Myometrial cell (primary cell): ENCODE measurements around the gene YBX1. TPM values are rescaled to one million over a fixed set of nuclear protein-coding genes. Genes with fewer than 3 reads are reported as not detected.

Source experiments
- total RNA-seq: library from RNA; depleted of rRNA; stranded (reverse); fragments of >200 nt; gene quantifications from 2 replicates; pipeline ENCODE4 v1.2.3, GENCODE V29; 2015

The YBX1 gene
- 864 and 952 TPM in 2 replicates for total RNA-seq

DNA sequence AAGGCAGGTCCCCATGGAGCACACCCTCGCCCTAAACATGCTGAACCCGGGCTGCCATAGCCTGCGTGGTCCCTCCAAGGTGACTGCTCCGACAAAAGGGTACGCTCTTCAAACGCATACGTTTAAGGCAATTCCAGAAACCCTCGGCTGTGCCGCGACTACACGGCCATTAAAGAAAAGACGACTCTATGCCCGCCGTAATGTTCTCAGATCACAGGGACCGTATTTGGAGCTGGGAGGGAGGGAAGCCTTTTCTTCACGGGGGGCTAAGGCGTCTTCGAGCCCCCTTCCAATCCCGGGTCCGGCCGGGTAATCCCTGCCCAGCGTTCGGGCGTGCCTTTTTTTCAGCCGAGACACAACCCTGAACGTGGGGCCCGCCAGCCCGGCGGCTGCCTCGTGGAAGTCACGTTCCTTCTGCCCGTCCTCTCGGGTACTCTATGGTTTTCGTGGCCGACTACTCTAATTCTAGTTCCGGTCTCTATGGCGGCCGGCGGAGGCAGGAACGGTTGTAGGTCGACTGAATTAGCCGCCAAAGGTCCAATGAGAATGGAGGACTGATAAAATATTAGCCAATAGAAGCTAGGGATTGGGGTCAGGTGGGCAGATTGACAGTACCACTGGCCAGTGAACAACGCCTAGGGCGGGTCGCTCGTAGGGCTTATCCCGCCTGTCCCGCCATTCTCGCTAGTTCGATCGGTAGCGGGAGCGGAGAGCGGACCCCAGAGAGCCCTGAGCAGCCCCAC is at the start of gene YBX1:
Gene YBX1 (plus strand): TSS at position 678 of the 743 bp plus-strand sequence. CDS start 148 bp downstream, outside the sequence.

DNA sequence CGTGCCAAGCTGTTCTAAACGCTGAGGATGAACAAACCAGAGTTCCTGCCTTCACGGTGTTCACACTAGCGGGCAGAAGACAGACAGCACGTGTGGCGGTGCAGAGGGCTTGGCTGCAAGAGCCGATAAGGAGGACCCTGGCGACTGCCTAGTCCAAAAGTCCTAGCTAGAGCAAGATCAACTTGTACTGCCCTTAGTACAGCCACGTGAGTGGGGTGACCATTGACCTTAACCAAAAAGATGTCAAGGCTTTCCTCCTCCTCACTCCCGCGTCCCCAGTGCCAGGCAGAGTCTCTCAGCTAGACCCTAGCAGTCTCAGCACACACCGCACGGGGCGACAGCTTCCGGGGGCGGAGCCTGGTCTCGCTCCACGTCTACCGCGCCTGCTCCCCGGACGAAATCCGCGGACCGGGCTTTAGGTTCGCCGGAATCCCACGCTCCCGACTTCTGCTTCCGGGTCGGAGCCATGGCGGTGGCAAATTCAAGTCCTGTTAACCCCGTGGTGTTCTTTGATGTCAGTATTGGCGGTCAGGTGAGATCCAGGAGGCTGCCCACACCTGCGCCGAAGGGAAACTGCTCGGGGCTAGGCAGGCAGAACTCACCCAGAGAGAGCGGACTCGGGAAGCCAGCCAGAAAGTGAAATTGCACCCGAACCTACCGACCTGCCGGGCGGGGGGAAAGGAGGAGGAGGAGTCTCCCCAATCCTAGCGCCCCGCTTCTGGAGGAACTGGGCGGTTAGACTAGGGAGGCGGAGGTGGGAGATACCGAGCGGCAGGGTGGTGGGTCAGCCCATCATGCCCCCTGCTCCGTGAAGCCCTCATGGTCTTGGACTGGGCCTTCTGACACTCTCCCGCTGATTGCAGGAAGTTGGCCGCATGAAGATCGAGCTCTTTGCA is 24.0 kb upstream of the YBX1 start, which contains the start of gene PPIH:
Gene PPIH (plus strand): TSS at position 443 of the 896 bp plus-strand sequence. CDS start 24 bp downstream, at position 467.

GRCh38 chr1:42739753-42740700 is 57.8 kb downstream of the YBX1 start, which contains the start of gene CLDN19:
Gene CLDN19 (minus strand): TSS chr1:42740236. CDS start chr1:42740063, 173 bp downstream.

Other genes starting within 250 kb of the YBX1 start
- gene ZMYND12, start 226.4 kb upstream of the YBX1 start, total RNA-seq = under 0.01 and 2.1 TPM in 2 replicates
- gene PPCS, start 225.9 kb upstream of the YBX1 start, total RNA-seq = 69.1 and 80.7 TPM in 2 replicates
- 0.29 and 0.71 TPM in 2 replicates for gene CCDC30, start 219.1 kb upstream of the YBX1 start, total RNA-seq
- gene PPIH, start 24.0 kb upstream of the YBX1 start, total RNA-seq = 48.6 and 73.2 TPM in 2 replicates
- gene CLDN19, start 57.8 kb downstream of the YBX1 start, total RNA-seq = not detected in 2 replicates
- gene P3H1, start 84.6 kb downstream of the YBX1 start, total RNA-seq = 180 and 215 TPM in 2 replicates
- gene C1orf50, start 84.8 kb downstream of the YBX1 start, total RNA-seq = 2.6 and 3.0 TPM in 2 replicates
- gene TMEM269, start 102.6 kb downstream of the YBX1 start, total RNA-seq = under 0.01 TPM in 1 of 2 replicates, not detected in the other
- 8.6 and 10.1 TPM in 2 replicates for gene ERMAP, start 134.7 kb downstream of the YBX1 start, total RNA-seq
- gene SVBP, start 135.0 kb downstream of the YBX1 start, total RNA-seq = 9.7 and 10.7 TPM in 2 replicates
- 9.8 and 10.3 TPM in 2 replicates for gene ZNF691, start 164.2 kb downstream of the YBX1 start, total RNA-seq